HG03575 (cell line): Measurements from ENCODE around the gene SH3GL3.

ENCODE experiments used
- ATAC-seq: cut with Tn5 transposase; IDR thresholded peaks from one replicate; pipeline ENCODE4 v1.9.1; 2021; ENCODE audit not compliant: unreplicated experiment, insufficient number of reproducible peaks, low FRiP score; ENCODE audit errors: extremely low read depth

Gene SH3GL3

DNA sequence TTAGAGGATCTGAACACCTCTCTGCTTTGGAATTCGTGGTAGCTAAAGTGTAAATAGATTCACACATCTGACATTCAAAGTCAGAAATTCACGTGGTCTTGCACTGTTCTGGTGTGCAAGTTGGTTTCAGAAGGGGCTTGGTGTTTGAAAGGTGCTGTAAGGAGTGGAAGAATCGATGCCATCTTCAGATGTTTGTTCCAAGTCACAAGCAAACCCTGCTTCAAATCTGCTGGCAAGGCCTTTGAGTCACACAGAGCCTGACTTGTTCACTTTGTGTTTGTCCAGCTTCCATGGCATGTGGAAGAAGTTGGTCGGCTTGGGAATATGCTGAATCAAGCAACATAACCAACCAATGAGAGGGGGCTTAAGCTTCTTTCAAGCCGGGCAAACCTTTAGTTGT lies 44.3 kb downstream of the SH3GL3 start:
- no peak for ATAC-seq

- ATAC-seq = no peak
Observed at GRCh38 chr15:83496766-83497165, 49.6 kb downstream of the SH3GL3 start.

DNA sequence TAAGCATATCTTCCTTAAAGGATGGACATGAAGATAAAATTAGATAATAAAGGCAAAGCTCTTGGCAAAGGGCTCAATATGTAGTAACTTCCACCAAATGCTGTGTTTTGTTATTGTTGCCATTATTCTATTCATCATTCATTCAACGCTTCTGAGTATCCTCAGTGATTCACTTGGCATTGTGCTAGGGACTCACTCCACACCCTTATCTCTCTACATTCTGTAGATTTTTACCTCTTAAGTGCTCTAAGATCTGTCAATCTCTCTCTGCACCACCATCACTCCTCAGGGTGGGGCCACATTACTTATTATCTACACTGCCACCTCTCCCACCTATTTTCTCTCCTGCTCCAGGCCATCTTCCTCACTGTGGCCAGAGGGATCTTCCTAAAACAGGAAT lies 51.2 kb downstream of the SH3GL3 start:
- no peak for ATAC-seq

DNA sequence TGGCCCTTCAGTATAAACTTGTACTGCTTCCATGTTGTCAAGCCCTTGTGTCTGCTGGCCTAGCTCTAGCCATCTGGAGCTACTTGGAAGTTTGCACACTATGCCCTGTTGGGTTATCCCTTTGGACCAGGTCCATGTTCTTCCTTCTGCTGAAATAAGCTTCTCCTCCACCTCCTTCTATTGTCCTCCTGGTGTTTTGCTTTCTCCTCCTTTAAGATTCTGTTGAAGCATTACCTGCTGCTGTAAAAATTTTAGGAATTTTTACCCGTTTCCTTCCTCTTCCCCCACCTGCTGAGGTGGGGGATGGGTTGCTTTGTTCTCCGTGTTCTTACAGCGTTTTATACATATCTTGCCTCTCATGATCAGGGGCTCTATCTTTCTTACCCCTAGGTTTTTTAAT lies 51.7 kb downstream of the SH3GL3 start:
- no peak for ATAC-seq

- no peak for ATAC-seq
Observed at GRCh38 chr15:83499476-83499875, 52.3 kb downstream of the SH3GL3 start.

GRCh38 chr15:83503595-83504364 lies 56.6 kb downstream of the SH3GL3 start:
- no peak for ATAC-seq

- no peak for ATAC-seq
Observed at GRCh38 chr15:83504365-83504764, 57.2 kb downstream of the SH3GL3 start.

DNA sequence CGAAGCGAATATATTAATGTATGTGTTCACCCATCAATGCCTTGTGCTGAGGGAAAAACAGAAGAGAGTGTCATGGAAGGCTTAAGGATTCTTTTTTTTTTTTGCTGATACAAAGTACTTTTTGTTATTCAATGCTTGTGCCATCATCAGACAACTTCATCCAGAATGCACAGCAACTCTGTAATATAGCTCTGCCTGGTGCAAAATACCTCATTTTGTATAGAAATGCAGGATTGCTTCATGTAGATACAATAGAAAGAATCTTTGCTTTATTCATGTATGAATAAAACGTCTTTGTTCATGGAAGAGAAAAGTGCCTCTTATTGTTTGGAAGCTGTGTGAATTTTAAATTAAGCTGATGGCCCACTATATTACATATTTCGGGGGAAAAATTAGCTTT lies 62.9 kb downstream of the SH3GL3 start:
- ATAC-seq = no peak

DNA sequence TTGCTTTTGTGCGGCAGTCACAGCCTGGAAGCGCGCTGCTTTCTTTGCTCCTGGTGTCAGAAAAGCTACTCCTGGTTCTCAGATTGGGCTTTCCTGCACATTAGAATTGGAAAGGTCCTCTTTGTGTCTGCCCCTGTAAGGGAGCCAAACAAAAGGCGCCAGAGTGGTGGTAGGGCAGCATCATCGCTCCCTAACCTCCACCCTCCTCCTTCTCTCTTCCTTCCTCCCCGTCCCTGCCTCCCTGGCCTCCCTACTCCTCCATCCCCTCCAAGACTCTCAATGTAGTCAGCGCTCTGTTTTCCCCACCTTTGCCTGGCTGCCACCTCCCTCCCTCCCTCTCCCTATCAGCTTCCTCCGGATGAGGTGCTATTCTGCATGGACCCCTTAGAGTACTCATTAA lies 65.3 kb downstream of the SH3GL3 start:
- ATAC-seq = no peak

DNA sequence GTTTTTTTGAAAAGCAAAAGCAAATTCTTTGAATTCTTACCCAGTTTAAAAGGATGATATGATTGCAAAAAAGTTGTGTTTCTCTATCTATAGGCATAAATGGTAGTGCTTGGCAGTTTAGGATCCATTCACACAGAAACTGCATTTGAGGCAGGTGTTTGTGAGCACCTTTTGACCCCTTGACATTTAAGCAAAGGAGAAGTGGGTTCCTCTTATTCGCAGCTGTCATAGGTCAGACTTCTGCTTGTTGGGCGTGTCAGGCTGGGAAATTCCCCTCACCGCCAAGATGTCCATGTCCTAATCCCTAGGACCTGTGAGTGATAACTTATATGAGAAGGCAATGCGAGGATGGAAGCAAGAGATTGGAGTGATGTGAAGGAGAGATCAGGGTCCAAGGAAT lies 67.4 kb downstream of the SH3GL3 start:
- ATAC-seq = no peak

GRCh38 chr15:83515164-83515563 lies 68.0 kb downstream of the SH3GL3 start:
- ATAC-seq = no peak

DNA sequence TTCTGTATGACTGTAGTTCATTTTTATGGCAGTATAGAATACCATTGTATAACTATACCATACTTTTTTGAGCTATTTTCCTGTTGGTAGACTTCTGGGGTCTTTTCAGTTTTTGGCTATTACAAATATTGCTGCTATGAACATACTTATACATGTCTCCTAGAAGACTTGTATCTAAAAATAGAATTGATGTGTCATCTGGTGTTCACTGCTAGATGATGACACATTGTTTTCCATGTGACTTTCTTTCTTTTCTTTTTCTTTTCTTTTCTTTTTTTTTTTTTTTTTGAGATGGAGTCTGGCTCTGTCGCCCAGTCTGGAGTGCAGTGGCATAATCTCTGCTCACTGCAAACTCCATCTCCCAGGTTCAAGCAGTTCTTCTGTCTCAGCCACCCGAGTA lies 69.8 kb downstream of the SH3GL3 start:
- no peak for ATAC-seq

DNA sequence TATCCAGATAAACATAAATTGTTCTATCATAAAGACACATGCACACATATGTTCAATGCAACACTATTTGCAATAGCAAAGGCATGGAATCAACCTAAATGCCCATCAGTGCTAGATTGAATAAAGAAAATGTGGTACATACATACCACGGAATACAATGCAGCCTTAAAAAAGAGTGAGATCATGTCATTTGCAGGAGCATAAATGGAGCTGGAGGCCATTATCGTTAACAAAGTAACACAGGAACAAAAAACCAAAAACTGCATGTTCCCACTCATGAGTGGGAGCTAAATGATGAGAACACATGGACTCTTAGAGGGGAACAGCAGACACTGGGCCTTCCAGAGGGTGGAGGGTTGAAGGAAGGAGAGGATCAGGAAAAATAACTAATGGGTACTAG lies 79.2 kb downstream of the SH3GL3 start:
- ATAC-seq = no peak

DNA sequence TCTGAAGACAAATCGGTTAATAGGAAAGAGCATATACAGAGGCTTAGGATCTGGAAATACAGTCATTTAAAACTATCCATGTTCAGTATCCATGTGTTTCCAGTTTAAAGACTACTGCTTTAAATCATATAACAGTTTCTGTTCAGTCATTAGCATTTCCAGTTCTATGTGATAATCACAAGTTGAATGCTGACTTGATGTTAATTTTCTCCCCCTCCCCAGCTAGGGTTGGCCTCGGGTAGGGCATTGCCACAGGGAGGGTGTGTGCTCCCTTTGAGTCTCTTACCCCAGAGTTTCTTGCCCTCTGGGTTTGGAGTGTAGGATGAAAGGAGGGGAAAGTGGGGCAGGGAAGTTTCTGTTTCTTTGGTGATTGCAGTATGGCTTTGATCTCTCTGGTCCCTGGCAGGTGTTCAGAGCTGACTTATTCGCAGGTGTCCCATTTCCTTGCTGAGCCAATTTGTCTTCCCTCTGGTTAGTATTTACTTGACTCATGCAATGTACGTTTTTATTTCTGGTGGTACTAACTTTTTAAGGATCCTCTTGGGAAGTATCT lies 86.3 kb downstream of the SH3GL3 start:
- ATAC-seq = no peak

DNA sequence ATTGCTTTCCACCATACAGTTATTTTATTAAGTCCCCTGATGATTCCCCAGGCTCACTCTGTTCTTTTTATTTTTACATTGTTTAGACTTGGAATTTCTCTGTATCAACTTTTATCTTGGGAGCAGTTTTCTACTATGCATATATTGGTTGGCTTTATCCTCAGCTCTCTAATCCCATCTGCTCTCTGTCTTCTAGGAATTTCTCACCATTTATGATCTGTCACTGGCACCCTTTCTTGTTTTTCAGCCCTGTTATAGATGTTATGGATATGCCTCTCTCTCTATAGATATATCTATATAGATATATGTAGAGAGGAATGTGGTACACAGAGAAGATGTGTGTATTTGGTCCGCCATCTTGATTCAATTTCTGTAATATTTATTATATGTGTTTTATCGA lies 90.5 kb downstream of the SH3GL3 start:
- no peak for ATAC-seq

DNA sequence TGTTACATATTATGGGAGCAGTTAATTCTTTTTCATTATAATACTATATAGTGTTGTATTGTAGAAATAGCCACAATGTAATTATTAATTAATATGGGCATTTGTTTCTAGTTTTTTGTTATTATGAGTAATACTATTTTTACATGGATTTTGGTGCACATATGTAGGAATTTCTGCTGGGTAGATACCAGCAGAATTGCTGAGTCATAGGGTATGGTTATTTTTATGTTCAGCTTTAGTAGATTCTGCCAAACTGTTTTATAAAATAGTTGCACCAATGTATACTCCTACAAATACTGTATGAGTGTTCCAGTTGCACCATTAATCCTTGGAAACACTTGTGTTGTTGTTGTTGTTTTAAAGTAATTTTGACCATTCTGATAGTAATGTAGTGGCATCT lies 91.5 kb downstream of the SH3GL3 start:
- no peak for ATAC-seq

DNA sequence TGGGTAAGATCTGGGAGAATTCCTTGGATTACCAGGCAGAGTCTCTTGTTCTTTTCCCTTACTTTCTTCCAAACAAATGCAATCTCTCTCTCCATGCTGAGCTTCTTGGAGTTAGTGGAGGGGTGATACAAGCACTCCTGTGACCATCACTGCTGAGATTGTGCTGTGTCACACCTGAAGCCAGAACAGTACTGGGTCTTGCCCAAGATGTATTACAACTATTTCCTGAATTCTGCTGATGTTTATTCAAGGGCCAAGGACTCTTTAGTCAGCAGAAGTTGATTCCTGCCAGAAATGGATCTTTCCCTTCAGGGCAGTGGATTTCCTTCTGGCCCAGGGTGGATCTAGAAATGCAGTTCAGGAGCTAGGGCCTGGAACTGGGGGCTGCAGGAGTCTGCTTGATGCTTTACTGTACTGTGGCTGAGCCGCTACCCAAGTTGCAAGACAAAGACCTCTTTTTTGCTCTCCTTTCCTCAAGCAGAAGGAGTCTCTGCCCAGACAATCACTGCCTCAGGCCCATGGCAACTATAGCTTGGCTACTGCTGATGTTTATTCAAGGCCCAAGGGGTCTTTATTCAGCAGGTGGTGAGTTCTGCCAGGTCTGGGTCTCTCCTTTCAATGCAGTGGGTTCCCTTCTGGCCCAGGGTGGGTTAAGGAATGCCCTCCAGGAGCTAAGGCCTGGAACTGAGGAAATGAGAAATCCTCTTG lies 98.8 kb downstream of the SH3GL3 start:
- ATAC-seq = no peak

GRCh38 chr15:83546512-83546888 lies 99.4 kb downstream of the SH3GL3 start:
- no peak for ATAC-seq

GRCh38 chr15:83547168-83547567 lies 100.0 kb downstream of the SH3GL3 start:
- ATAC-seq = no peak

DNA sequence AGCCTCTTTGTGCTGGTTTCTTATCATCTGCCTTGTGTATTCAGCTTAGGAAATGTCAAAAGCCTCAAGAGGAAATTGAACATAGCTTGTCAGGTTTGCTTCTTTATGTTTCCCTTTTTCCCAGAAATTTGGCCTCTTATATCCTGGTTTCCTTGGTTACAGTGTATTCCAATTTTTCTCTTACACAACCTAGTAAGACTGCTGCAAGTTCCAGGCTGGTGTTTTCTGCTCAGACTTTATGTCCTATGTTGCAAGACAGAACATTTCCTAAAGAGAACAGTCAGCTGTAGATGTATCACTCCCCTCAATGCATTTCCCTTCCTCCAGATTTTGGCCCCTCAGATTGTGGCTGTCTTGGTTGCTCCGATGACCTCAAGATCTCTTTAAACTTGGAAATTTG lies 102.5 kb downstream of the SH3GL3 start:
- ATAC-seq = no peak
